GM08714 (cell line): ENCODE measurements around the gene OVAAL.
"Not testable (repeated sequence)": the region's sequence is repeated elsewhere in the genome, so short reads cannot be mapped to it uniquely, and the experiment has no call there.

Experiments
- H3K4me3 ChIP-seq: fragments of 200-500 bp; sonication (Bioruptor generic); 2 replicates; pipeline ENCODE4 v1.5.1; 2014; ENCODE audit warnings: mild to moderate bottlenecking, low read length, inconsistent platforms
- ZNF274 ChIP-seq: IDR thresholded peaks from 2 replicates; pipeline ENCODE4 v1.6.1; 2012; ENCODE audit warnings: mild to moderate bottlenecking, low read depth, low read length

Gene OVAAL

GRCh38 chr1:180533266-180533987 lies 25.3 kb upstream of the OVAAL start:
- H3K4me3 ChIP-seq = no peak overlapping the region
- no peak for TF ChIP-seq ZNF274

GRCh38 chr1:180534214-180534613 lies 24.6 kb upstream of the OVAAL start:
- no peak for TF ChIP-seq ZNF274
- no peak overlapping the region for H3K4me3 ChIP-seq

- H3K4me3 ChIP-seq = no peak overlapping the region
- TF ChIP-seq ZNF274 = no peak
Measured at GRCh38 chr1:180535418-180535999, 23.3 kb upstream of the OVAAL start.

DNA sequence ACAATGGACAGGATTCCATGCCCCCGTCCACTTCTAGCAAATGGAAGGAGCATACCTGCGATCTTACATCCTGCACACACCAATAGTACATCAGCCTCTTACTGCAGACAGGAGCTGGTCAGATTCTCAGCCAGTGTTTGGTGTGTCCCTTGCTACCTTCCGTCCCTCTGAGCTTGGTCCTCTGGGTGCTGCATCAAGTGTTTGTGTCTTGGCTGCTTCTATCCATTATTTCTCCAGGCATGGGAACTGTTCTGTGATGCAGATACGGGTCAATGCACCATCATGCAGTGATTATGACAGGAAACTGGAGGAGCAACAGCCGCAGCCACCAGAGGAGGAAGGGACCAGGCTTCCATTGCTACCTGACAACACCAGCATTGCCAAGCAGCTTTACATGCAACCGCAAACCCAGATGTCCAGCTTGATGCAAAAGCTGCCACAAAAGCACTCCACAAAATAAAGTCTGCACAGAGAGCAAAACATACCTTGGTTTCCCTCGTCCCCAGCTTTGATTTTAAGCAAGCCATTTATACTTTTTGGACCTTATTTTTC lies 21.9 kb upstream of the OVAAL start:
- no peak overlapping the region for H3K4me3 ChIP-seq
- TF ChIP-seq ZNF274 = no peak

- TF ChIP-seq ZNF274 = no peak
- no peak overlapping the region for H3K4me3 ChIP-seq
Measured at GRCh38 chr1:180539136-180539535, 19.6 kb upstream of the OVAAL start.

DNA sequence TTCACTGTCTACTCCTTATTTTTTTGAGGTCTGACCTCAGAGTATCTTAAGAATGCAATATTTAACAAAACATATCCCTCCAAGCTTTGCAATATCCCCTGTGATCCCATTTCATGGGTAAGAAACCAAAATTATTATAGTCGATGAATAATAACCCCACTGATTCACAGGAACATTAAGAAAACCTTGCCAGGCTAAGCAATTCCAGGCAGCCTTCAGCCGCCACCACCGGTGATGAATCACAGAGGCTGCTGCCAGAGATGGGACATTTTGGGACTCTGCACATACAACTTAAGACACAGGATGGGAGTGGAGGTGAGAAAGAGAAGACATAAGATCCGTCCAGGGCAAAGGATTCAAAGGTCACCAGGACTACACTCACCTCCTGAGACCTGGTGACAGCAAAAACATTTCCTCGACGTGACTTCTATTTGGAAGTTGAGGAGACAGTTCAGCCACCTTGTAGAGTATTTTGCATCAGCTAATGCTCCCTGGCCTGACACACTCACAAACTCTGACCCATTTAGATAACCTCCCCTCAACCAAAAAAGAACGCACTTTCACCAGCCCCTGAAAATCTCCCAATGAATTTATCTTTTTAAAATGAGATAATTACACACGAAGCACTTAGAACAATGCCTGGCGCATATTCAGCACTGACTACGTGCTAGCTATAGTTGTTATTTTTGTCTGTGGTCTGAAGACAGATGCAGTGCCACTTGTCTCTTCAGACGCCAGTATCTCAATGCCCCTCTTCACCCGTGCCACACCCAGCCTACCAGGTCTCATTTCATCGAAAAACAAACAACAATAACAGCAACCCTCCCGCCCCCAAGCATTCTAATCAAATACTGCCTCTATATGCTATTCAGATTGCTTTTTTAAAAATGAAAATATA lies 17.8 kb upstream of the OVAAL start:
- no peak overlapping the region for H3K4me3 ChIP-seq
- TF ChIP-seq ZNF274 = no peak

DNA sequence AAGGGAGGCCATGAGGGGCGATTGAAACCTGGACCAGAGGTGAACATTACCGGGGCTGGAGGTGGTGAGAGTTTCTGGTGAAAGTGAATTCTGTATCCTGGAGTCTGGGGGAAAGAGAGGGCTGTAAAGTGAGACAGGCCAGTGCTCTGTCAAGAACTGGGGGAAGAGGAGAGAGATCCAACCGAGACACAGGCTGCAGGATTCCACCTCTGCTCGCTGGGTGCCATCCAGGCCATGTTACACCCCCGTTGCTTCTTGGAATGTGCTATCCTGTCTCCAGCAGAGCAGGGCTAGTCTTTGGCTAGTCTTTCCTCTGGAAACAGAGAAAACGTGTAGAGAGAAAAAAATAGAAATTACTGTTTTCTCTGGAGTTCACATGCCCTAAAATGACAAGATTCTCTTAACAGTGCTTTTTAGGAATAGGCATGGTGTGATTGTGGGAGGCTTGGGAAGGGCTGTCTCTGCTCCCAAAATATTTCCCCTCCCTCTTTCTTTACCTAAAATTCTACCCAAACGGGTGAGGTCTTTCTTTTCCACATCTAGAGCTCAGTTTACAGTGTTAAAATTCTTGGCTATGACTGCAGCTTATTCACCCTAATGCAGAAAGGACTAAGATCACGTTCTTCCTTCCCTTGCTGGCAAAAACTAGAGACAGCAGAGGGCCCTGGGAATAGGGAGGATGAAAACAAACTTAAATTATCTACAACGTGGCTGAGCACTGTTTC lies 16.5 kb upstream of the OVAAL start:
- H3K4me3 ChIP-seq = no peak overlapping the region
- no peak for TF ChIP-seq ZNF274

DNA sequence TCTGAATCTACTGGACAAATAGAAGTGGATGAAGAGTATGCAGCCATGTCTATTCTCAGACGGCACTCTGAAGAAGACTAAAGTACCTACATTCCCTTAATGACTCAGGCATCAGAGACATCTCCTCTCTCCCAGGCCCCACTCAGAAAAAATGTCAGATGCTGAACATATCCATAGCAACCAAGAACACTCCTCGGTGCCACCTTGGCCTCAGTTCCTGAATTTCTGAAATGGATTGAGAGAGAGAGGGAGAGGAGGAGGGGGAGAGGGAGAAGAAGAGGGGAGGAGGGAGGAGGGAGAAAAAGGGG lies 16.0 kb upstream of the OVAAL start:
- no peak for TF ChIP-seq ZNF274
- no peak overlapping the region for H3K4me3 ChIP-seq

GRCh38 chr1:180544050-180544449 lies 14.7 kb upstream of the OVAAL start:
- H3K4me3 ChIP-seq = no peak overlapping the region
- no peak for TF ChIP-seq ZNF274

DNA sequence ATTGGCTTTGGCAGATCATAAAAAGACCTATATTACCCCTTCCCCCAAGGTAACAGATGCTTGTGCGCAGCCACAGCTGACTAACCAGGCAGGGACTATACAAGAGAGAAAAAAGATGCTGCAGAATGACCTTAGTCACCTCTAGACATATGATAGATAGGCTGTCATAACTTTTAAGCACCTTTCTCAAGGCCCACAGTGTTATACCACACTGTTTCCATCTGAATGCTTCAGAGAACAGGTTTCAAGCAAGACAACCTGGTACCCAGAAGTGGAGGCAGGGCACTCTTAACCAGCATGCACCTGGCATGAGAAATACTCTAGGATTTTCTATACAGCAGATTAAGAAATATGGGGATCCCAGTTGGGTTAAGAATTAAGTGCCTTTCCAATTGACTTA lies 12.8 kb upstream of the OVAAL start:
- H3K4me3 ChIP-seq = no peak overlapping the region
- TF ChIP-seq ZNF274 = no peak

DNA sequence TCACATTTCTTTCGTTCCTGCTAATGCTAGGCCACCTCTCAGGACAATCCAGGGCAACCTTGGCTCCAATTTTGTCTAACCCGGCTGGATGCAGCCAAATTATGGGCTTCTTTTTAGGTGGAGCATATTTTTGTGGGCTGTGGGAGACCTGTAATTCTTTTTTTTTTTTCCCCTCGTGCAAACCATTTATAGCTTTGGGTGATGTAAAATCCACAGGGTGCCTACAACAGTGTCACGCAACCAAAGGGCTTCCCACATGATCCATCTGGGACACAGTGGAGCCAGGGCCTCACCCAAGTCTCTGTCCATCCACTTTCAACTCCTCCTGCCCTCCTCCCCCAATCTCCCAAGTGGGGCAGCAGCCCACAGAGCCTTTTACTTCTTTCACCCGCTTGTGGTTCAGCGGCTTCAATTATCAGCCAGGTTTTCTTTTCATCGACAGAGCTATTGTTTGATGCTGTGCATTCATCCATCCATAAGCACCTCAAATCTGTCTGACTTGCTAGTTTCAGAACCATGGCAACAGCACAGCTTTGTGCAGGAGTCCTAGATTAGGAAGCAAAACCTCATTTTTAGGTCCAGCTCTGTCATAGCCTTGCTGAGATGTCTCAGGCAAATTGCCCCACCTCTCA lies 10.0 kb upstream of the OVAAL start:
- TF ChIP-seq ZNF274 = no peak

GRCh38 chr1:180549770-180550169 lies 9.0 kb upstream of the OVAAL start:
- not testable (repeated sequence) for H3K4me3 ChIP-seq

More for the DNA sequence above, 10.0 kb upstream of the OVAAL start:
- H3K4me3 ChIP-seq = no peak overlapping the region

DNA sequence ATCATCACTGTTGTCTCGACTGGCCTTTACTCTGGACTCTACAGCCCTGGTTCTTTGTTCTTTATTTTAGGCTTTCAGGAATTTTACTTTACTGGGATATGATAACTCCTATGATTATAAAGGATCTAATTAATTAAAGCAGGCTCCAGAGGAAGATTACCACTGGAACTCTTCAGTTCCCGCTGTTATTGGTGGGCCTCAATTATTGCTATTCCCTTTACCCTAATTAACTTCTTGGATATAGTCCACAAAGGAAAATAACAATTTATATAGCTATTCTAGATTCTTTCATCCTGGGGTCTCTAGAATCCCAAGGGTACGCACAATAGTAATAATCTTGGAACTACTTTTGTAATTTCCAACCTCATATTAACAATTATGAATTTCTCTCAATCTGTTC lies 8.5 kb upstream of the OVAAL start:
- TF ChIP-seq ZNF274 = no peak
- no peak overlapping the region for H3K4me3 ChIP-seq

- H3K4me3 ChIP-seq = no peak overlapping the region
- no peak for TF ChIP-seq ZNF274
Measured at GRCh38 chr1:180551997-180552396, 6.8 kb upstream of the OVAAL start.

GRCh38 chr1:180553046-180553445 lies 5.7 kb upstream of the OVAAL start:
- H3K4me3 ChIP-seq = not testable (repeated sequence)
